Measurements from ENCODE around the gene PHLPP1. TPM values are rescaled to one million over a fixed set of nuclear protein-coding genes. Genes with fewer than 3 reads are reported as not detected.

Gene PHLPP1
- total RNA-seq, 3 donors from 2014 or later, result 9.8 to 19.9 (median 15.4) TPM

DNA sequence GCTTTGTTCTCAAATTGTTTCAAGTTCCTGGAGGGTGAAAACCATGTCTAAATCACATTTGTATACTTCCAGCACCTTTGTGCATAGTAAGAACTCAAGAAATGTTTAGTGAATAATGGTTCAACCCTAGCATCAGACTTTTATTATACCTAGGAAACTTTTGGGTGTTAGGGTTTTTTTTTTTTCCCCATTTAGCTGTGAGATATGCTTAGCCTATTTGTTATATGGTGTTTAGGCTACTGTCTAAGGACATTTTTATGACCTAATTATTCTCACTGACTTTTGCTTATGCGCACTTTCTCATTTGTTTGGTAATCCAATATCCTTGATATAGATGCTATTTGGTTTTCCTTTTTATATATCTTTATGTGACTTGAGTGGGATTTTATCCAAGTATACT is 164.7 kb downstream of the PHLPP1 start:
- H3K9me3 ChIP-seq, result no peaks in the 10 kb centered on the region
- intact Hi-C loops (cut with DNase I; ENCODE audit: low total_unique reads), result no loop called here
- H3K27ac ChIP-seq, result no peak overlapping the region
- H3K36me3 ChIP-seq, result no peaks in the 10 kb centered on the region
- no peak for TF ChIP-seq POLR2AphosphoS5 (IDR thresholded peaks at IDR 0.05)
- TF ChIP-seq, protein P1, sequence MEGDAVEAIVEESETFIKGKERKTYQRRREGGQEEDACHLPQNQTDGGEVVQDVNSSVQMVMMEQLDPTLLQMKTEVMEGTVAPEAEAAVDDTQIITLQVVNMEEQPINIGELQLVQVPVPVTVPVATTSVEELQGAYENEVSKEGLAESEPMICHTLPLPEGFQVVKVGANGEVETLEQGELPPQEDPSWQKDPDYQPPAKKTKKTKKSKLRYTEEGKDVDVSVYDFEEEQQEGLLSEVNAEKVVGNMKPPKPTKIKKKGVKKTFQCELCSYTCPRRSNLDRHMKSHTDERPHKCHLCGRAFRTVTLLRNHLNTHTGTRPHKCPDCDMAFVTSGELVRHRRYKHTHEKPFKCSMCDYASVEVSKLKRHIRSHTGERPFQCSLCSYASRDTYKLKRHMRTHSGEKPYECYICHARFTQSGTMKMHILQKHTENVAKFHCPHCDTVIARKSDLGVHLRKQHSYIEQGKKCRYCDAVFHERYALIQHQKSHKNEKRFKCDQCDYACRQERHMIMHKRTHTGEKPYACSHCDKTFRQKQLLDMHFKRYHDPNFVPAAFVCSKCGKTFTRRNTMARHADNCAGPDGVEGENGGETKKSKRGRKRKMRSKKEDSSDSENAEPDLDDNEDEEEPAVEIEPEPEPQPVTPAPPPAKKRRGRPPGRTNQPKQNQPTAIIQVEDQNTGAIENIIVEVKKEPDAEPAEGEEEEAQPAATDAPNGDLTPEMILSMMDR (IDR thresholded peaks at IDR 0.05), result no peak
- TF ChIP-seq POLR2A (IDR thresholded peaks at IDR 0.05), result no peak
- no peaks in the 10 kb centered on the region for H3K27me3 ChIP-seq
- DNase-seq (ENCODE audit: low spot score in 2 of 2), result no peak
- no peak overlapping the region for H3K4me3 ChIP-seq
- no peaks in the 10 kb centered on the region for H3K4me1 ChIP-seq

DNA sequence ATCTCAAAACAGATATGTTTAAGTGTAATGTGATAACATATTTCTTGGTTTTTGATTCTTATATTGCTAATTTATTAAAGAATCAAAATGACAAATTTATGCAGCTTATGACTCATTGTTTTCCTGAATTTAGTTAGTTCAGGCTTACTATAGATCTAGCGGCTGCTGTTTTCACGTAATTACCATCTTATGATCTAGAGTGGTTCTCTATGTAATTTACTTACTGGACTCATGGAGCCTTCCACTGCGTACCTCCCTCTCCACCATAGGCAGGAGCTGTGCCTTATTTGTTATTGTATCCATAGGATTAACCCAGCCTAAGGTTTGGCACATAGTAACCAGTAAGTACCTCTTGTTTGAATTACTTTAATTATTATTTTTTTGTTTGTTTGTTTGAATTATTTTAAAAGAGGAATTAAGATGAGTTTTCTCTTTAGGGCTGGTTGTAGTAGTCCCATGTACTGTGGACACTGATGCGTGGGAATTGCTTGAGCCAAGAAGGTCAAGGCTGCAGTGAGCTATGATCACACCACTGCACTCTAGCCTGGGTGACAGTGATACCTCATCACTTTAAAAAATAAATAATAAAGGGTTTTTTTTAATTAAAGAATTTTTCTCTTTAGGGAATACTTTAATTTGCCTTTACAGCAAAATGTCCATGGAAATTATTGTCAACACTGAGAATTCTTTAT is 165.5 kb downstream of the PHLPP1 start:
- DNase-seq (ENCODE audit: low spot score in 2 of 2), result no peak
- intact Hi-C loops (cut with DNase I; ENCODE audit: low total_unique reads), result no loop called here
- H3K4me3 ChIP-seq, result no peak overlapping the region
- TF ChIP-seq POLR2AphosphoS5 (IDR thresholded peaks at IDR 0.05), result no peak
- no peak for TF ChIP-seq POLR2A (IDR thresholded peaks at IDR 0.05)
- TF ChIP-seq, protein P1 (IDR thresholded peaks at IDR 0.05), result no peak
- H3K27ac ChIP-seq, result no peak overlapping the region
- no peaks in the 10 kb centered on the region for H3K27me3 ChIP-seq
- no peaks in the 10 kb centered on the region for H3K4me1 ChIP-seq
- no peaks in the 10 kb centered on the region for H3K36me3 ChIP-seq
- no peaks in the 10 kb centered on the region for H3K9me3 ChIP-seq

DNA sequence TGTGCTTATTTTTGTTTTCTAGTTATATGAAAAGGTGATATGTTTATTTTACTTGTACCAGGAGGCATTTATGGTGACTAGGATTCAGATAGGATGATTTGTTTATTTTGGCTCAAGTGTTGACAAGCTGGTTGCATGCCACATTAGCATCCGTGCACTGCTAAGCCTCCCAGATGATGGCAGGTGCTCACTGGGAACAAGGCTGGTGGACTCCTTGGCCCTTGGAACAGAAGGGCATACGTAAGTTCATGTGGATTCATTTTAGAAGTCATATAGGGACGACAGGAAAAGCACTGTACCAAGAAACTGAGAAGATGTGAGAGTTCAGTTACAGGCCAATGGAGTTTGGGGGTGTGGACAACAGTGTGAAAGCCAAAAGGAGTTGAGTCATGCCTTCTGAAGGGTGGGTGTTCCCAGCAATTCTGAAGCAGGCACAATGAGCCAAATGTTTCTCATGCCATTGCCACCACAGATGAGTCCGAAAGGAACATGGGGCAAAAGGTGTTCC is 166.2 kb downstream of the PHLPP1 start:
- Histone ChIP-seq H3K4me3 (no peak overlapping the region), H3K27ac (peak overlapping the region in 1 of 2 donors; percentile 33), H3K36me3 (no peaks in the 10 kb centered on the region), H3K9me3 (no peaks in the 10 kb centered on the region), H3K27me3 (no peaks in the 10 kb centered on the region), H3K4me1 (no peaks in the 10 kb centered on the region)
- TF ChIP-seq POLR2AphosphoS5 (IDR thresholded peaks at IDR 0.05) (peak in 1 of 3 donors; percentile 7), POLR2A (IDR thresholded peaks at IDR 0.05) (no peak)
- TF ChIP-seq, protein P1 (IDR thresholded peaks at IDR 0.05), result no peak
- DNase-seq (ENCODE audit: low spot score in 2 of 2), result peak in 1 of 2 donors; percentile 48
- intact Hi-C loops (cut with DNase I; ENCODE audit: low total_unique reads), result no loop called here

DNA sequence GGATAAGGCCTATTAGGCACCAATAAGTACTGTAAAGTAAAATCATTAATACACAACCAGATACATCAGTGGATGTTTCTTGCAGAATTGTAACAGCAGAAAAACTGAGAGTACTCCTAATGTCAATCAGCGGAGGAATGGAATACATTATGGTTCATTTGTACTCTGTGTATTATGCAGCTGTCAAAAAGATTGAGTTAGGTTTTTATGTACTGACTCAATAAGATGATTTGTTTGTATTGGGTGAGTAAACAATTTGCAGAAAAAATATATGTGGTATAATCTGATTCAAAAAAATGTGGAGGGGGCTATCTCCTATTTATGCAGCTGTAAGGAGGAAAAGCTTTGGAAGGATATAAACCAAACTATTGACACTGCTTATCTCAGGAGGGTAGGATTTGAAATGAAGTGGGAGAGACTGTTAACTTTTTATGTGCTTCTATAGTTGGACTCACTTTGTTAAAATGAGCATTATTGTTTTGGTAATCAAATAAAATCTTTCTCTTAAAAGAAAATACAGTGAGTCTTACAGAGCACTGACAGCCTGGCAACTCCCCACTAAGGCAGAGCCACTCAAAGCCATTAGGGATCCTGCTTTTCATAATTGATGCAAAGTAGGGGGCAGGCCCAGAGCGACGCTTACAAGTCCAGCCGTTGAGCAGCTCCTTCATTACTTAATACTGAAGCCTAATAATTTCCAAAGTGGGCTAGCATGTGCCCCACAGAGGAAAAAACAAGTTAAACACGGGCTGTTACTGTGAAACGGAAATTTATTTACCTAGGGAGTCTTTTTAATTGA is 168.8 kb downstream of the PHLPP1 start:
- intact Hi-C loops (cut with DNase I; ENCODE audit: low total_unique reads), result no loop called here
- H3K9me3 ChIP-seq, result no peaks in the 10 kb centered on the region
- H3K4me1 ChIP-seq, result no peaks in the 10 kb centered on the region
- TF ChIP-seq POLR2A (IDR thresholded peaks at IDR 0.05) (no peak), POLR2AphosphoS5 (IDR thresholded peaks at IDR 0.05) (no peak)
- TF ChIP-seq, protein P1 (IDR thresholded peaks at IDR 0.05), result no peak
- H3K4me3 ChIP-seq, result no peak overlapping the region
- no peak for DNase-seq (ENCODE audit: low spot score in 2 of 2)
- H3K27ac ChIP-seq, result no peak overlapping the region
- no peaks in the 10 kb centered on the region for H3K36me3 ChIP-seq
- no peaks in the 10 kb centered on the region for H3K27me3 ChIP-seq

DNA sequence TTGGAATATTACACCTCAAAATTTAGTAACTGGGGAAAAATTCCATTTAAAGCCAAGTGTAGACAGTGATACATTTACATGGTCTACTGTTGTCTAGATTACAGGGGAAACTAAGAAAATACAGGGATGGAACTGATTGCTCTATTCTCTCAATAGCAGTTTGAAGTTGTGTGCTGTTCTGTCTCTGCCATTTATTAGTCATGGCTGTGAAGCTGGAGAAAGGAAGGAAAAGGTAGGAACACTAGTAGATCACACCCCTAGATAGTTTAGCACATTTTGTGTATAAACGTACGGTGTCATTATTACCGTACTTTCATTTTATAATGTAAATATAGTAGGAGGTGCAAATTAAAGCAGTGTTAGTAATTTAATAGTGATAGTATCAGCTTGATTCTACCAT is 170.5 kb downstream of the PHLPP1 start:
- Histone ChIP-seq H3K27me3 (no peaks in the 10 kb centered on the region), H3K4me1 (no peaks in the 10 kb centered on the region), H3K9me3 (no peaks in the 10 kb centered on the region), H3K4me3 (no peak overlapping the region), H3K27ac (no peak overlapping the region), H3K36me3 (no peaks in the 10 kb centered on the region)
- TF ChIP-seq POLR2A (IDR thresholded peaks at IDR 0.05) (no peak), POLR2AphosphoS5 (IDR thresholded peaks at IDR 0.05) (no peak)
- TF ChIP-seq, protein P1 (IDR thresholded peaks at IDR 0.05), result no peak
- DNase-seq (ENCODE audit: low spot score in 2 of 2), result no peak
- intact Hi-C loops (cut with DNase I; ENCODE audit: low total_unique reads), result no loop called here
